Heart right ventricle (tissue), 16 donors: ENCODE measurements around the gene CDHR1. TPM values are rescaled to one million over a fixed set of nuclear protein-coding genes. Genes with fewer than 3 reads are reported as not detected.

Experiments used
- ATAC-seq, 8 donors: fragments of 200-7000 bp; cut with Tn5 transposase; one replicate each; pipeline ENCODE4 v1.9.1; 2020; ENCODE audit warnings: mild to moderate bottlenecking in 8 of 8, moderate library complexity in 8 of 8, moderate number of reproducible peaks in 1 of 8
- DNase-seq, 2 donors: peaks; one replicate each; pipeline ENCODE4 v3.0.0-alpha.2; 2020
- H3K27ac ChIP-seq, 10 donors: fragments of 200-600 bp; sonication (generic) in 2 of 10; one replicate each; pipeline versions ENCODE4 v1.5.0 to v1.8.0; 2020 to 2022; ENCODE audit warnings: mild to moderate bottlenecking in 3 of 10
- H3K27me3 ChIP-seq, 7 donors: fragments of 200-600 bp; one replicate each; pipeline ENCODE4 v1.8.0; 2021 to 2022; ENCODE audit warnings: mild to moderate bottlenecking in 2 of 7
- H3K36me3 ChIP-seq, 9 donors: fragments of 200-600 bp; sonication (generic) in 1 of 9; one replicate each; pipeline versions ENCODE4 v1.5.0 to v1.8.0; 2020 to 2022; ENCODE audit warnings: mild to moderate bottlenecking in 2 of 9
- H3K4me1 ChIP-seq, 9 donors: fragments of 200-600 bp; sonication (generic) in 1 of 9; one replicate each; pipeline versions ENCODE4 v1.5.0 to v1.8.0; 2020 to 2022; ENCODE audit warnings: mild to moderate bottlenecking in 4 of 9
- H3K4me3 ChIP-seq, 10 donors: fragments of 200-600 bp; sonication (generic) in 2 of 10; one replicate each; pipeline versions ENCODE4 v1.5.0 to v1.8.0; 2020 to 2022; ENCODE audit warnings: mild to moderate bottlenecking in 7 of 10, moderate library complexity in 2 of 10
- H3K9me3 ChIP-seq, 11 donors: fragments of 200-600 bp in 10 of 11; sonication (generic) in 2 of 11; one replicate each; pipeline versions ENCODE4 v1.5.0 to v1.8.0; 2013 to 2022; ENCODE audit warnings: mild to moderate bottlenecking in 2 of 11, control low read depth in 1 of 11, moderate library complexity in 1 of 11
- CTCF ChIP-seq, 9 donors: fragments of 200-600 bp; sonication (generic) in 2 of 9; IDR thresholded peaks; one replicate each; pipeline versions ENCODE4 v1.5.0 to v1.8.0; 2021 to 2022; ENCODE audit warnings: antibody characterized with exemption in 9 of 9, mild to moderate bottlenecking in 5 of 9, moderate library complexity in 1 of 9
- WGBS, 2 donors: extraction: QIAGEN DNeasy Blood & Tissue Kit; methylation state at CpG; one replicate each; pipeline ENCODE4 v1.1.7; 2013; ENCODE audit warnings: inconsistent platforms in 1 of 2; 5-methylcytosine and 5-hydroxymethylcytosine counted together
- intact Hi-C, 10 donors: fragments of 100-400 bp; cut with DNase I; formaldehyde crosslinking; loops; one replicate each; pipeline versions ENCODE4 v1.11.1 to v1.14.2; 2022
- polyA plus RNA-seq, 2 donors: library from polyadenylated mRNA; stranded (reverse); fragments of 200-250 nt; gene quantifications; one replicate each; pipeline ENCODE4 v1.2.3, GENCODE V29; 2013
- total RNA-seq, 10 donors: library from RNA; stranded (reverse); fragmentation: NEBNext Ultra II Directional in 3 of 10; extraction: Animal tissue kit (Norgen Biotek cat#: 25700) in 3 of 10; gene quantifications; one replicate each; pipeline versions ENCODE4 v1.2.1 to v1.2.4, GENCODE V29; 2021 to 2023
- donor health status: Arrhythmogenic right ventricular cardiomyopathy.
- donor health status: ischemic (EF 13 %, LVEDD 7.1; RV severe dilation, severe dysfunction).
- donor health status: healthy with polysubstance abuse.
- donor health status: DM: no; HTN: yes; CAD: no.
- donor health status: DM: no; HTN: no; CAD: no.
- donor health status: ischemic (EF 25% LVEDD 6.9; RV normal size, moderate dysfunction).
- donor health status: ischemic (EF 25% LVEDD 5.7; RV mildly dilated, moderate dysfunction).
- donor health status: healthy.
- donor health status: DM: yes; HTN: yes; CAD: no.
- donor health status: Ischemic cardiomyopathy.
- donor health status: ischemic (EF 35%, LVEDD 5.7; RV mildly dilated, moderate dysfunction).
- donor health status: nonischemic (EF 11% LVEDD 7.7; RV severe dilation, severe dysfunction).
- donor health status: DM: yes; HTN: yes; CAD: no.
- donor health status: PGD.
- donor health status: ischemic (EF 29% LVEDD 5.4; RV normal size, mild dysfunction).
- donor health status: nonischemic (EF 23%, LVEDD 6.1; RV moderate dilation, normal function).

The CDHR1 gene
- total and polyA plus RNA-seq, 12 donors, result 0.12 to 1.3 (median 0.39) TPM

GRCh38 chr10:84233940-84234339 is 39.6 kb downstream of the CDHR1 start:
- 82 to 85% methylated on average over 4 of the region's 4 CpGs for WGBS, 2 donors
- H3K36me3 ChIP-seq, result no peaks in the 10 kb centered on the region
- H3K4me1 ChIP-seq, result no peaks in the 10 kb centered on the region
- ATAC-seq (no peak), DNase-seq (no peak)
- intact Hi-C loops, result no loop called here
- no peak for TF ChIP-seq CTCF (IDR thresholded peaks at IDR 0.05)
- no peak overlapping the region for H3K27ac ChIP-seq
- peaks cover 0 to 34% (median 13%) of the 10 kb centered on the region in 7 donors for H3K27me3 ChIP-seq
- no peak overlapping the region for H3K4me3 ChIP-seq
- no peaks in the 10 kb centered on the region for H3K9me3 ChIP-seq

GRCh38 chr10:84234479-84234878 is 40.1 kb downstream of the CDHR1 start:
- ATAC-seq (no peak), DNase-seq (no peak)
- Histone ChIP-seq H3K4me3 (no peak overlapping the region), H3K27me3 (peaks cover 0 to 40% (median 13%) of the 10 kb centered on the region in 7 donors), H3K9me3 (no peaks in the 10 kb centered on the region), H3K36me3 (no peaks in the 10 kb centered on the region), H3K4me1 (no peaks in the 10 kb centered on the region), H3K27ac (no peak overlapping the region)
- 83 to 96% methylated on average over 4 of the region's 4 CpGs for WGBS, 2 donors
- intact Hi-C loops, result no loop called here
- TF ChIP-seq CTCF (IDR thresholded peaks at IDR 0.05), result no peak

GRCh38 chr10:84235096-84235495 is 40.8 kb downstream of the CDHR1 start:
- no peaks in the 10 kb centered on the region for H3K9me3 ChIP-seq
- H3K4me1 ChIP-seq, result no peaks in the 10 kb centered on the region
- no peaks in the 10 kb centered on the region for H3K36me3 ChIP-seq
- no peak overlapping the region for H3K4me3 ChIP-seq
- DNase-seq (no peak), ATAC-seq (no peak)
- H3K27ac ChIP-seq, result no peak overlapping the region
- intact Hi-C loops, result no loop called here
- WGBS, 2 donors, result 80 to 84% methylated on average over 4 of the region's 4 CpGs
- TF ChIP-seq CTCF (IDR thresholded peaks at IDR 0.05), result no peak
- peaks cover 0 to 41% (median 13%) of the 10 kb centered on the region in 7 donors for H3K27me3 ChIP-seq

- Histone ChIP-seq H3K27ac (peak overlapping the region in 2 of 10 donors; percentile 40 to 55), H3K36me3 (no peaks in the 10 kb centered on the region), H3K27me3 (peaks cover 0 to 38% (median 13%) of the 10 kb centered on the region in 7 donors), H3K4me1 (no peaks in the 10 kb centered on the region), H3K4me3 (no peak overlapping the region), H3K9me3 (no peaks in the 10 kb centered on the region)
- 77 to 86% methylated on average over 6 of the region's 6 CpGs for WGBS, 2 donors
- DNase-seq (no peak), ATAC-seq (peak in 1 of 8 donors; percentile 25)
- no peak for TF ChIP-seq CTCF (IDR thresholded peaks at IDR 0.05)
- intact Hi-C loops, result no loop called here
These were observed 42.5 kb downstream of the CDHR1 start for GRCh38 chr10:84236807-84237198.
